HepG2 (cell line): ENCODE results near the gene ALDOA.

Experiments
- CAMTA2 ChIP-seq: sonication (generic); formaldehyde crosslinking; IDR thresholded peaks from 2 replicates; pipeline ENCODE4 v1.4.0; 2020; ENCODE audit warnings: mild to moderate bottlenecking, missing genetic modification reagents, borderline replicate concordance
- KLF15 ChIP-seq: sonication (generic); formaldehyde crosslinking; IDR thresholded peaks from 2 replicates; pipeline ENCODE4 v1.8.1; 2023; ENCODE audit warnings: borderline replicate concordance, mild to moderate bottlenecking, inconsistent platforms, missing genetic modification reagents, mixed read lengths
- POLR2A ChIP-seq, 2 experiments: IDR thresholded peaks; 2 replicates each; pipeline ENCODE4 v1.6.1; 2011; ENCODE audit warnings: low read depth in 2 of 2, low read length in 2 of 2, mild to moderate bottlenecking in 1 of 2, moderate library complexity in 1 of 2; ENCODE audit not compliant: insufficient read depth in 1 of 2
- TAF1 ChIP-seq: sonication (generic); formaldehyde crosslinking; IDR thresholded peaks from 2 replicates; pipeline ENCODE4 v1.4.0; 2020; ENCODE audit warnings: missing genetic modification reagents
- ZNF207 ChIP-seq: fragments of 450-650 bp; IDR thresholded peaks from 2 replicates; pipeline ENCODE4 v1.6.1; 2016; ENCODE audit warnings: antibody characterized with exemption, borderline replicate concordance
- ZNF891 ChIP-seq: sonication (generic); formaldehyde crosslinking; IDR thresholded peaks from 2 replicates; pipeline ENCODE4 v1.5.0; 2020; ENCODE audit warnings: mild to moderate bottlenecking, missing genetic modification reagents

- TF ChIP-seq POLR2A (IDR thresholded peaks at IDR 0.05; ENCODE audit: insufficient read depth in 1 of 2, low read depth in 2 of 2, low read length in 2 of 2): no peak
- TF ChIP-seq KLF15 (CRISPR knock-in tag): no peak
- TF ChIP-seq CAMTA2 (CRISPR knock-in tag): no peak
- TF ChIP-seq ZNF891: no peak
- no peak for TF ChIP-seq TAF1 (CRISPR knock-in tag)
- TF ChIP-seq ZNF207: no peak
Measured at GRCh38 chr16:30076276-30076791, 10.8 kb downstream of the ALDOA start.
